Activated CD4-positive, alpha-beta T cell treated with anti-CD3 and anti-CD28 coated beads, Interleukin-2, amount 50 U/mL, for 24 hours (primary cell): ENCODE results near the gene ZNF189.

ENCODE experiments used
- DNase-seq, 2 donors: peaks; one replicate each; pipeline ENCODE4 v3.0.0-alpha.2; 2020; ENCODE audit warnings: low read depth in 1 of 2, low spot score in 1 of 2

ZNF189 gene

DNA sequence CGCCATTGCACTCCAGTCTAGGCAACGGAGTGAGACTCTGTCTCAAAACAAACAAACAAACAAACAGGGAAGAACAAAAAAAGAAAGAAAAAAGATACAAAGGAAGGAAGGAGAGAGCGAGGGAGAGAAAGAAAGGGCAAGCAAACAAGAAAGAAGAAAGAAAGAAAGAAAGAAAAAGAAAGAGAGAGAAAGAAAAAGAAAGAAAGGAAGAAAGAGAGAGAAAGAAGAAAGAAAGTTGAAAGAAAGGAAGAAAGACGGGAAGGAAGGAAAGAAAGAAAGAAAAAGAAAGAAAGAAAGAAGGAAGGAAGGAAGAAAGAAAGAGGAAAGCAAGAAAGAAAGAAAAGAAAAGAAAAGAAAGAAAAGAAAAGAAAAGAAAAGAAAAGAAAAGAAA, 50.0 kb downstream of the ZNF189 start:
- no peak for DNase-seq

DNA sequence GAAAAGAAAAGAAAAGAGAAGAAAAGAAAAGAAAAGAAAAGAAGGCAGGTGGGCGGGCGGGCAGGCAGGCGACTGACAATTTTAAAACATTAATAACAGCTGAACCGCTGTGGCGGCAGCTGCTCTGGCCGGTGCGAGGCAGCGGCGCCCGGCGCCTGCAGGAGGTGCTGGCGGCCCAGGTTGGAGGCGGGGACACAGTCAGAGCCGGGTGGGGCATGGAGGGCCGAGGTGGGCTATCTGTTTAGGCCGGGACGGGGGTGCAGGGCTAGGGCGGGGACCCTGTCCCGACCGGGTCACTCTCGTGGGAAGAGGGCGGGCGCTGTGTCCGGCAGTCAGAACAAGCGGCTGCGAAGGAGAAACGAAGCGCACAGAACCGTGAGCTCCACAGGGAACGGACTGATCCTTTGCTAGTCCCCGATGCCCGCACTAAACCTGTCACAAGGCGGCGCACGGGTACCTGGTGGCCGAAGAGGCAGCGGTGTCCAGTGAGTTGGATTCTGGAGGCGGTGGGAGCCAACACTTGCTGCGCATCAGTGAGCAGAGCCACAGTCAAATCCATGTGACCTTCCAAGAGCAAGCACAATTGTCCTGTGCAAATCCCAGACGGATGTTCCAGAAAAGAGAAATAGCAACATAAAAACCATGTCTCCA, 50.5 kb downstream of the ZNF189 start:
- peak in 1 of 2 donors; percentile 13 for DNase-seq

DNA sequence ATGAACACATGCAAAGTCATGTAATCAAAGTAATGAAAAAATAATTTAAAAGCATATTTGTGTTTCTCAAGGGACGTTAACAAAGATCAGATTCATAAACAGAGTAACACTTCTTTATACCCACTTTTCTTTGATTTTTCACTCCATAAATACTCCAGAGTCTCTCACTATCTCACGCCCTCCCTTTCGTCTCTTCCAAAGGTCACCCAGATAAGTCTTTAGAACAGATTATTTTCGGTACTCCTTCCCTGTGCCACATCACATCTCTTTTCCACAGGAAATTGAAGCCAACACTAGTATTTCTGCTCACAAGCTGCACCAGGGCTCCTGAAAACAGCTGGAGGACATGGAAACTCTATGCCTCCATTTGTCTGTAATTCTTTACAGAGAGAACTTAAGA, 52.3 kb downstream of the ZNF189 start:
- no peak for DNase-seq

GRCh38 chr9:101451498-101451897, 52.8 kb downstream of the ZNF189 start:
- DNase-seq, result no peak

GRCh38 chr9:101453776-101454570, 55.3 kb downstream of the ZNF189 start:
- DNase-seq, result no peak

DNA sequence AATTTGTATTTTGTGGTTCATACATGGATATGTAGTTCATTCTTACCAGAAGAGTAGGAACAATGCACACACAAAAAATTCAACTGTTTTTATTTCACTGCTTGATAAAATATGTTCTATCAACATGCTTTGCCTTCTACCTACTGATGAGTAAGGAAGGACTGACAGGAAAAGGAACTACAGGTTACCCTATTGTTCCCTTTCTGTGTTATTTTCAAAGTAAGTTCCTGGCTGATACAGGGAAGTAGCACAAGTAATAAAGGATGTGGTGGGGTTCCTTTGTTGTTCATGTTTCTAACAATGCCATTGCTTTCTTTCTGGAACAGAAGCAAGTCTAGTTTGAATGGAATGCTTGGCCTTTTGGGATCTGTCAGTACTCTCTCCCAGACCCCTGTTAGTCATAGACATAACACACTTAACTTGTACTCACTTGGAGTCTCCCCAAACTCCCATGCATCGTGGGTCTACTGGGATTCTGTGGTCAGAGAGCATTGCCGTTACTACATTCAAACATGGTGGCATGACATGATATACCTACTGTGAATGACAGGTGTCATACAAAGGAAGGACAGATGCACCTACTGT, 57.1 kb downstream of the ZNF189 start:
- no peak for DNase-seq

- DNase-seq, result no peak
These were observed 58.4 kb downstream of the ZNF189 start for GRCh38 chr9:101457003-101457402.

GRCh38 chr9:101458963-101459631, 60.4 kb downstream of the ZNF189 start:
- DNase-seq, result no peak
